HG03354 (cell line): ENCODE data around the gene TXNRD2.

Experiments
- ATAC-seq: cut with Tn5 transposase; IDR thresholded peaks from one replicate; pipeline ENCODE4 v1.9.1; 2021; ENCODE audit warnings: mild to moderate bottlenecking; ENCODE audit not compliant: unreplicated experiment, poor library complexity, severe bottlenecking

The TXNRD2 gene

DNA sequence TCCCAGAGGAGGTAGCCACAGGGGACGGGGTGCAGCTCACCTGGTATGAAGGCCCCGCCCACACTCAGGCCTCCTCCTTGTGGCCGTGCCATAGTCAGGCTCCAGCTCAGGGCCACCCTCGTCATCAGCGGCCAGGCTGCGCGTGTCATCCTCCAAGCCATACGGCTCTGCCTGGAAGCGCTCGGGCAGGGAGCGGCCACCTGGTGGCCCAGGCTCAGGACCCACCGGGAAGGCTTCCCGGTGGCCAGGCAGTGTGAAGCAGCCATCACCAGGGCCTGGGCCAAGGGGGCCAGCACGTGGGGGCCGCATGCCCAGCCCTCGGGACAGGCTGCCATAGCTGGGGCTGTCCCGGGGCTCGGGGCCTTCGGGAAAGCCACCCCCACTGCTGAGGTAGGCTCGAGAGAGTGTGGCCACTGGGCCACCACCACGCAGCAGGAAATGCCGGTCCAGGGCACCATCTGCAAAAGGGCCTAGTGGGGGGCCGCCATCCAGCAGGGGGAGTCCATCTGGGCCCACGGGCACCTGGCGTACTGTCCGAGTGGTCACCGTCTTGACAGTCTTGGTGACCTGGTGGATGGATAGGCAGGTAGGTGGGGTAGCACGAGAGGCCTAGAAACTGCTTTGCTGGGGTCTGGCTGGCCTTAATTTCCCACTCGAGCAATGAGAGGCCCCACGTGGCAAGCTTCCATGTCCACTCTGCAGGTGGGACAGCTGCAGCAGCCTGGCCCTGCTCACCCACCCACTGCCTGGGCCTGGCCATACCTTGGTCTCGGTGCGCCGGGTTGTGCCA lies 39.7 kb upstream of the TXNRD2 start:
- no peak for ATAC-seq

DNA sequence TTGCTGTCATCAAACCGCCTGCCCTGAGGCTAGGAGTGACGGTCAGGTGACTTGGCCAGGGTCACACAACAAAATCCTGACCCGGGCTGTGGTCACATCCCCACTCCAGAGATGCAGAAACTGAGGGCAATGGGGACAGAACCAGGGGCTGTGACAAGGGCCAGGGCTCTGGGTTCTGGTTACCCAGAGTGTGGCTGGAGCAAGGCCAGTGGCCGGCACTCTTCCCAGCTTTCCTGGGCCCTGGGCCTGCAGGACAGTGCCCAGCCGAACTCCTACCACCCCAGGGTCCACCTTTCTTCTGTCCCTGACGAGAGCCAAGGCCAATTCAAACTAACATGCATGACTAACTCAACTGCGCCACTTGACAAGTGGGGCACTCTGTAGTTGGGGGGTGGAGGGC lies 39.1 kb upstream of the TXNRD2 start:
- ATAC-seq = no peak

DNA sequence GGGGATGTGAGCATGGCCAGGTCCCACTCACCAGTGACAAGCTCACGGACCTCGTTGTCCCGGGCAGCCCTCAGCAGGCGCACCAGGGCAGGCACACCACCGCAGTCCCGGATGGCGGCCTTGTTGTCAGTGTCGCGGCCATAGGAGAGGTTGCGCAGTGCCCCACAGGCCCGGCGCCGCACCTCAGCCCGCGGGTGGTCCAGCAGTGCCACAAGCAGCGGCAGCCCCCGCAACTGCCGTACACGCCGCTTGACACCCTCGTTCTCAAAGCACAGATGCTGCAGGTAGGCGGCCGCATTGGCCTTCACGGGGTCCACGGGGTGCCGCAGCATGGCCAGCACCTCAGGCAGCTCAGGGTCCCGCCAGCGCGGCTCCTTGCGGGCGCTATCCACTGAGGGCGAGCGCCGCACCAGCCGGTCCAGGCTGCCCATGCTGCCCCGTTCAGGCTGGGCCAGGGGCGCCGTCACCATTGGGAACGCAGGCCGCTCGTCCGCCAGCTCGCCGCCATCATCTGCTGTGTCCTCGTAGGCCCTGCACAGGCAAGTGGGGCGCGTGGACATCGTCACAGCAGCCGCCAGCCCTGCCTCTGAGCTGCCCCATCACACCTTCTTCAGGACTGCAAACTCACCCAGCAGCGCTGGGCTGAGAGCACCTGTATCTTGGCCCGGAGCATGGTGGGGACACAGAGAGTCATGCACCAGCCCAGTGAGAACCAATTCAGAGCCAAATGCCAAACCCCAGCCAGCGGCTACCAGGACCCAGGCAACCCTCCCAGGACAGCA lies 38.3 kb upstream of the TXNRD2 start:
- no peak for ATAC-seq

DNA sequence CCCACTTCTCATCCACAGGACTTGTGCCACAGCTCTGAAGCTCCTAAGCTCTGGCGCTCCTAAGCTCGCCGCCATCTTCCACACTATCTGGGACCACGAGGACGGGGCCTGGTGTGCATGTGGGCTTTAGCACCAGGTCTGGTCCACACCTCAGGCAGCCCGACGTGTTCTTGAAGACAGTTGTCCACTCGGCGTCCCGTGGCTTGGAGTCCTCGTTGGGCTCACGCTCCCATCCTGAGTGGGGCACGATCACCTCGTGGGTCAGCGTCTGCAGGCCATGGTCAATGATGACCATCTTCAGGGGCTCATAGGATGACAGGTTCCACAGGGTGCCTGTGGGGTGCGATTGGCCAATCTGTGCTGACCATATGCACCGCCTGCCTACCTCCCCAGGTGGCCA lies 37.1 kb upstream of the TXNRD2 start:
- ATAC-seq = no peak

DNA sequence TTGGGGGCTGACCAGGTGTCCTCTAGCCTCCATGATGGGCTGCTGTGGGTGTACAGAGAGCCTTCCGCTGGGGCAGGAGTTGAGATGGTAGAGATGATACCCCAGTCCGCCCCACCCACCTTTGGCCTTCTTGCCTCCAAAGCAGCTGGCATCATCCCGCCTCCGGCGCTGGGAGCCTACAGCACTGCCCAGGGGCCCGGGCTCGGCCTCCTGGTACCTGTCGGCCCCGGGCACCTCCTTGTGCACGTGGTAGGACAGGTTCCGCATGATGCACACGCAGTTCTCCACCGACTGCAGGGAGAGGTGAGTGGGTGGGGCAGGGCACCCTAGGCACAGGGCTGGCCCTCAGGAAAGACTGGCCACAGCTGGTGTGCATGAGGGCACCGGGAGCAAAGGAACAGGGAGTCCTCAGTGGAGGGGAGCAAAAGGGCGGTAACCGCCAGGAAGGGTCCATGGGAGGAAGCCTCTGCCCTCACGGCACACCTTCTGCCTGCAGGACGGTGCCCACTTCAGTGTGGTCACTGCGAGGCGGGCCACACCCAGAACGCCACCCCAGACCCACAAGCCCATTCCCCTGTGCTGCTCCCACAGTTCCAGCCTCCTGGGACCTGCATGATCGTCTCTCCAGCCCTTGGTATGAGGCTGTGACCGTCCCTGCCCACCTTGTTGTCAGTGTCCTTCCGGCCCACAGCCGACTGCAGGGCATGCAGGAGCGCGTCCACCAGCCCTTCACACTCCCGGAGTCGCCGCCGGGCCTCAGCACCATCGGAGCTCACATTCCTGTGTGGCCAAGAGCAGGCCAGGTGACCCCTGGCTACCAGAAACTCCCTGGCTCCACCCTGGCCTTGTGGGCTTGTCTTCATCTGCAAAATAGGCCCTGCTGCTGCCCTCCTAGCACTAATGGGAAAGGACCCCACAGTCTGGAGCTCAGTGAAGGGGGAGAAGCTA lies 36.0 kb upstream of the TXNRD2 start:
- ATAC-seq = no peak

DNA sequence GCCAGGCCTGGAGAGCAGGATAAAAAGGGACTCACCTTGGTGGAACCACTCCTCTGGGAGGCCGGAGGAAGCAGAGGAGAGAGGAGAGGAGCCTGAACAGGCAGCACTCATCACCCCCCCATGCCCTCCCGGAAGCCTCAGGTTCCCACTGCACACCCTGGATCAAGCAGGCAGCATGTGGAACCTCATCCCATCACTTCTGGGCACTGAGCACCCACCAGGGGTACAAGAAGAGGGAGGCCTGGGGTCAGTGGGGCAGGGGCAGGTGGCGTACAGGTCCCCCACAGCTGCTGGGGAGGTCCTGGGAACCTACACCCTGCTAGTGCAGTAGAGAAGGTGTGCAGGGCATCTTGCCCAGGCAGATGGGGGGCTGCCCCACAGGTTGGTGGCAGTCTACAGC lies 35.1 kb upstream of the TXNRD2 start:
- no peak for ATAC-seq

DNA sequence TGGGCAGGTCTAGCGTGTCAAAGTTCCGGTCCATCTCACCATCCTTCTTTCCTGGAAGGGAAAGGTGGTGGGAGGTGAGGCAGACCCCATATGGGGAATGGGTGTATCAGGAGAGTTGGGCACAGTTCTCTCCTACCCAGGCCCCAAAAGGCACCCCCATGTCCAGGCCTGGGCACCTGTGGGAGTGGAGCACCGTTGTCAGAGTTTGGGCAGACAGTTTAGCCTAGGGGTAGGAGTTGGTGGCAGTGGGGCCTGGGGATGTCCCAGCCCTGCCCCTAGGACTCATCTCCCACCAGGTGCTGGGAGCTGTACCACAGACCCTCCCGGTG lies 34.1 kb upstream of the TXNRD2 start:
- ATAC-seq = no peak

DNA sequence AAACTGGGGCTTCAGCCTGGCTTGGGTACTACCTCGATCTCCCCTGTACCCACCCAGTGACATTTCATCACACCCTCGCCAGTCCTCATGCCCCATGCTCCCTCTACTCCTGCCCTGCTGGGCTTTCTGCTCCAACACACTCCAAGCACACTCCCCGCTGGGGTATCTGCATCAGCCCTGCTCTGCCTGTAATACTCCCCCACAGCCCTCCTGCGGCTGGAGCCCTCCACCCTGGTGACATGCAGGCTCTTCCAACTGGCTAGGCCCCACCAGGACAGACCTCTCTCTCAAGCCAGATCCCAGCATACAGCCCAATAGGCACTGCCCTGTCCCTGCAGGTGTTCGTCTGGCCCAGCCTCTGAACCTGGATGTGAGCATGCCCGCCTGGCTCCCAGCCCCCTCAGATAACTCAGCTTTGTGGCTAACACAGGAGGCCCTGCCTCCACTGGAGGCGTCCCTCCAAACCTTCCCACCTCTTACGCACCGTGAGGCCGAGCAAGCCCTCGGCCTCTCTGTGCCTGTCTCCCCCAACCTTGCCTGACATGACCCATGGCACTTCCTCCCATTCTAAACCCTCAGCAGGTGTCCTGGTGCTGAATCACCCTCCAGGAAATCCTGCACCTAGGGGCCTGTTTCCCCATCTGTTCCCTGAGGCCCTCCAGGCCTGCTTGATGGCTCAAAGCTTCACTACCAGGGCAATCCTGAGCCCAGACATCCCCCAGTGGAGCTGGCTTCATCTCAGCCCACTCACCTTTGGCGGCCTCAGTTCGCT lies 33.5 kb upstream of the TXNRD2 start:
- ATAC-seq = no peak

DNA sequence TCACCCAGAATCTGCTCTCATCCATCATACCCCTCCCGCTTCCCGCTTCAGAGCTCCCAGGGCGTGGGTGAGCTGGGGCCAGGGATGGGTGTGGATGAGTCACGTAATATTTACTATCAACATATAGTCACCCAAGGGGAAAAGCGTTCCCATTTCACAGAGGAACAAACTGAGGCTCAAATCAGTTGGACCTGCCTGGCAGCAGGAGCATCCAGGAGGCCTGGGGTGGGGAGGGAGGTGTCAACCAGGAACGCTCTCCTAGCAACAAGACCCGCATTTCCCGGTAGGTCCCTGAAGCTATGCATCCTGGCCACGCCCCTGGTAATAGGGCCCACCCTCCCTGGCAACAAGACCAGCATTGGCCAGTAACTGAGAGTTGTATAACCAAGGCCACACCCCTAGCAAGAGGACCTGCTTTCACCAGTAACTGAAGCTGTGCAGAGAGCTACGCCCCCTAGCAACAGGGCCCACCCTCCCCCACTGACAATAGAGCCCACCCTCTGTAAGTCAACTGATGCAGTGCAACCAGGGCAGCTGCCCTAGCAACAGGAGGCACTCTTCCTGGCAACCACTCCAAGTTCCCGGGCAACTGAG lies 32.7 kb upstream of the TXNRD2 start:
- ATAC-seq = no peak

DNA sequence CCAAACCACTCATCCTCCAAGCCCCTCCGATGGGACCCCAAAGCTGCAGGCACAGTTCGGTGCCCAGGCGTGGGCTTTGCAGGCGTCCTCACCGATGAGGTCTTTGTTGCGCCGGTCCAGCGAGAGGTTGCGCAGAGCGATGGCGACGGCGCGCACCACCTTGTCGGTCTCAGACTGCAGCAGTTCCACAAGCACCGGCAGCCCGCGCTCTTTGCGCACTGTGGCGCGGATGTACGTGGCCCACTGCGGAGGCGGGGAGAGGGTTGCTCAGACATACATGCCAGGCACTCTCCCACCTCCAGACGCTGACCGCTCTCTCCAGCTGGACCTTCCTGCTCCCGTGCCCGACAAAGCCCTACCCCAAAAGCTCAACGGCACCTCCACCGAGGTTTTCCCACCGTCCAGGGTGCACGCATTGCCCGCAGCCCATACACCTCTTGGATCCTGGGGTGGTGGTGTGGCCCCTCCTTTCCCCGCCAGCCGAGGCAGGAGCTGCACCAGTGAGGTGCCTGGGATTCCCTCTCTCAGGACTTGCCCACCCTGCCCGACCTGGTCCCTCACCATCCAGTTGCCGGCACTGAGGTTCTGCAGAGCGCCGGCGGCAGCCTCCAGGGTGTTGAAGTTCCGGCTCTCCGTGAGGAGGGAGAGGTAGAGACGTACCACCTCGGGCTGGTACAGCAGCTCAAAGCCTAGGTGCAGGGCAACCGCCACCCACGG lies 32.1 kb upstream of the TXNRD2 start:
- ATAC-seq = no peak

DNA sequence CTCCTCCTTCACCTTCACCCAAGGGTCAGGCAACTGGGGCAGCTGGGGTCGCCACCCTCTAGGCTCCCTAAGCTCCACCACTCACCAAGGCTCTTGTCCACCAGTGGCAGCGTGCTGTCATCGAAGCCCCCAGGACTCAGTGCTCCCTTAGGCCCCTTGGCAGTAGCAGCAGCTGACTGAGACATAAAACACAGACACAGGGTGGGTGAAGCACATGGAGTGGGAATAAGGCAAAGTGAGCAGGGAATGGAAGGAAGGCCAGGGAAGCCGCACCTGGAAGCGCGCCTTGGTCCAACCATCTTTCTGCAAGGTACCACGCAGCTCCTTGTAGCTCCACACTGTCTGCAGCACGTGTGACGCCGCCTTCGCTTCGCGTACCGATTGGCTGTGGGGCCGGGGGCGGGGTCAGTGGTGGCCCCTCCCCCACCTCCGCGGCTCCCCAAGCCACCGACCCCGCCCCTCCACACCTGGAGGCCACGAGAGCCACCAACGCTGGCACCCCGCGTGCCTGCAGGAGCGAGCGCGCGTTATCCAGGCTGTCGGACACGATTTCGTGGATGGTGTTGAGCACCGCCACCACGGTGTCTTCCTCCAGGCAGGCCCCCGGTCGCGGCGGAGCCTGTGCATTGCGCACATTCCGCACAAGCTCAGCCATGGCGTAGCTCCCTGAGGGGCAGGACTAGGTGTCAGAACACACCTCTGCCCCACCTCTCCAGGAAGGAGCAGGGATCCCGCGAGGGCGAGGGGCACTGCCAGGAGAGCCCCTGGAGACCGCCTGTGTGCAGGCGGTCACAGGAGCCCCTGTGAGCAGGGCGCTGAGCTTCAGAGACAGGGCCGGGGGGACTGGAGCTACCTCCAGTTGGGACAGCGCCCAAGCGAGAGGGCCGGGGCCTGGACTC lies 31.3 kb upstream of the TXNRD2 start:
- no peak for ATAC-seq

DNA sequence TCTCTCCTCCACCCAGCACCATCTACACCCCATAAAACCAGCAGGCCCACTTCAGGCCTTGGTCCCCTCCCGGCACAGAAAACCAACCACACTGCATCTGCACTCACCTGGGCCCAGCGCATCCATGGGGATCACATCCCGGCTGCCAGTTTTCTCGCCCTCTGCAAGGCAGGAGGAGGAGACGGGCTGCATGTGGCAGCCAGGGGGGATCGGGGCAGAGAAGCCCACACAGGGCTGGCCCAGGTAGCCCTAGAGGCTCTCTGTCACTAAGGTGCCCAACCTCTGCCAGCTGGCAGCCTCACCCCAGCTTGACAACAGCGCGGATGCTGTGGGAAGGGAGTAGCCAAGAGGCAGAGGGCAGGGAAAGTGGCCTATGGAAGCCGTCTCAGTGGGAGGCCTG lies 30.6 kb upstream of the TXNRD2 start:
- ATAC-seq = no peak

DNA sequence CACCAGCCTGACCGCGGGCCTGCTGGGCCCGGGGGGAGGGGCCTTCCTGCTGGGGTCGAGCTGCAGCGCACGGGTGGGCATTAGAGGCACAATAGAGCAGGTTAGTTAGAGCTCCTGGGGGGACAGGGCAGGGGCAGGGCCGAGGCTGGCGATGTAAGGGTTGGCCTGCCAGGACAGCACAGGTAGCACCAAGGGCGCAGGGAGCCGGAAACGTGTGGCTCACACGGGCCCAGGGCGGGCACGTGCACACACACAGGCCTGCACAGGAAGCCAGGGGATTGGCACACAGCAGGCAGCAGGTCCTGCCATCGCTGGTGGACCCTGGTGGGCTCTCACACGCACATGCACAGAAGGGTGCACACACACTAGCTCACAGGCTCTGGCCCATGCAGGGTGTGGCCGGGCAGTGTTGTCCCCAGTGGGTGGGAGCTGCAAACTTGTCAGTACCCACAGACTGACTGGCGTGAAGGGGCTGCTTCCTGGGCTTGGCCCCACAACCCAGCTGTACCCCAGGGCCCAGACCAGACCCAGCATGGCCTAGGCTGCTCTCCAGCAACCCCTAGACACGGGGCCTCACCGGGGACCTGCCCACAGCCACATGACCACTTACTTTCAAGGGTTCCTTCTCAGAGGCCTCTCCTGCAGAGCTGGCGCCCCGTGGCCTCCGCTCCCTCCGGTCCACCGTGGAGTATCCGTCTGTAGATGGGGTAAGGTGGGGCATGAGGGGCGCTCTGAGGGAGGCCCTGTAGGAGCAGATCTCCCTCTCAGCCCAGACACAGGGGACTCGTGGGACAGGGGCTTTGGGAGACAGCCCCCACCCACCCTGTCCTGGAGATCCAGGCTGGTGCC lies 29.9 kb upstream of the TXNRD2 start:
- no peak for ATAC-seq

DNA sequence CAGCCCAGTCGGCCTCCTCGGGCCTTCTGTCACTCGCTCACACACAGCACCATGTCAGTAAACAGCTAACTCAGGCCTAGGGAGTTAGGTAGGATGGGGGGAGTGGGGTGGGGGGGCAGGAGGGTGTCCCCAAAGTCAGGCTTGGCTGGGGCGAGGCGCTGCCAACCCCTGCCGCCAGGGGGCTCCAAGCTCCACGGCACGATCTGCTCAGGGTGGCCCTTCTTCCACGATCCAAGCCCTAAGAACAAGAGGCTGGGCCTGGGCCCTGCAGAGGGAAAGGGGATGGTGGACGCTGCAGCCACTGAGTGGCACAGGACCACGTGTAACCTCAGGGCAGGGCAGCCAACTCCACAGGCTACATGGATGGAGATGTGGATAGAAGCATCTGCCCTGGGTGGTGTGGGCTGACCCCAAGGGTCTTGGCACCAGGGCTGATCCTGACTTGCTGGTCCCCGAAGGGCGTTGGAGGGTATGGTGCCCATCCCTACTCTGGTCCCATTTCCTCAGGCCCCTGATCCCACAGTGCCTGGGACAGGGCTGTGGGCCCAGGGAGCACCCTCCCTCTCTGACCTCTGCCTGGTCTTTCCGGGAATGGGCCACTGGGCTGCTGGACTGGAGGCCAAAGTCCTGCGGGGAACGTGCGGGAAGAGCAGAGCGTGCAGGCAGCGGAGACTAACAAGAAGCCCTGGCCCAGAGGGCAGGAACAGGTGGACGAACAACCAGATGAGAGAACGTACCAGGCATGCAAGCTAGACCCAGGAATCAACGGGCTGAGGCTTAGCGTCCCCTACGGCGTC lies 29.1 kb upstream of the TXNRD2 start:
- no peak for ATAC-seq

DNA sequence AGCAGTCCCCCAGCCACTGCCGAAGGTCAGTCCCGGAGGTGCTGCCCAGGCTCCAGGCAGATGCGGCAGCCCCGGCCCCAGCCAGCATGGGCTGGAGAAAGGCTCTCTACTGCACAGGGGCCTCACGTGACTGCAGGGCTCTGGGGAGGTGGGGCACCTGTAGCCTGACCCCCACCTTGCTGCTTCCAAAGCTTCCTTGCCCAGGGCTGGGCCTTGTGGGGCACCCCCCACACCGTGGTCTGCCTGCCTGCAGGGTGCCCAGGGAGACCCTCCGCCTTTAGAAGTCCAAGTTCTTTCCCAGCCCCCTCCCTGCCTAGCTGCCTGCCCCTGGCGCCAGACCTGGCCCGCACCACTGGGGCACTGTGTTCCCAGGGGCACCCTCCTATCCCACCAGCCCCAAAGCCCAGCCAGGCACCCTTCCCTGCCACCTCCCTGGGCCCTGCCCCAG lies 28.4 kb upstream of the TXNRD2 start:
- no peak for ATAC-seq
